Measurements from ENCODE around the gene DBX1. TPM values are rescaled to one million over a fixed set of nuclear protein-coding genes. Genes with fewer than 3 reads are reported as not detected.

The DBX1 gene
- total and polyA plus RNA-seq, 2 of the 13 experiments (the other 11 are each of a cell fraction or from before 2014, with no cell fraction given) = not detected

DNA sequence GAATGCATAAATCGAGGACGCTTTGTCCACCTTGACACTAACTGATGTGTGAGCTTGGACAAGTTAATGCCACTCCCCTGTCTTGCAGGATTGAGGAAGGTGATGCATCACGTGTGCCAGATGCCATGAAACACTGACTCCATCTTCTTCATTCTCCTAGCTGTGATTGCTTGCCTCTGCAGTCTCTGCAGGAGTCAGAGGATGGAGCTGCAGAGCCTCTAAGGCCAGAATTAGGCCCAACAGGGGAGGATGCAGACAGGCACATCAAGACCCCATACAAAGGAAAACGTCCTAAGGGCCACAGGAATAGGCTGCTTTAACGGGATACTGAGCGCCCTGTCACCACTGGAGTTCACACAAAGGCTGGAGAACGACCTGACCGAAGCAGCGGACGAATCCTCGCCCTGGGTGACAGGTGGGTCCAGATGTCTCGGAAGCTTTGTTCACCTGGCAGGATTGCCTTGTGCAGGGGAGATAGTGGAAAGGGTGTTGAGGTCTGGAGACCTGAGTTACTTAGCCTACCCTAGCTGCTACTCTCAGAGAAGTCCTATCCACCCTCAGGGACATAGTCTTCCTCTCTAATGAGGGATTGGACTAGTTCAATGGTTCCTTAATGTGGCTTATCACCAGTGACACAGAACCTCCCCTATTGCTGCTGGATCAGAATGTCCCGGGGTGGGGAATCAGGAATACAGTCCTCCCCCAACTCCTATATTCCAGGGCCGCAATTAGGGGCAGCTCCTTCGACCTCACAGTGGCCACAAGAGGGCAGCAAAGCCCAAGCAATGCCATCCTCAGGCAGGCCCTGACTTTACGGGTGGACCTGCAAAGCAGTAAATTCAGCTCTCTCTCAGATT is 32.4 kb downstream of the DBX1 start:
- in situ Hi-C loops (cut with HindIII; ENCODE audit: extremely low pct_ligation_motif_present, low pct_unique_long_range_greater_than_20kb) = loop anchor here (5.0 to 25.0 kb wide), 2 partner anchors 224 to 484 kb away; no protein-coding TSS in a partner anchor
- peak; percentile 50 for FAIRE-seq
- no TSS peak for BruUV-seq (replicated peaks)
- peak; percentile 64 for TF ChIP-seq XRCC5 (optimal IDR thresholded peaks at IDR 0.05; ENCODE audit: low read length)
- 0 out of 2 replicates have a peak, but pooled peaks have one; percentile 24 for TF ChIP-seq ZNF547 (CRISPR knock-in tag; IDR thresholded peaks at IDR 0.05)
- TF ChIP-seq RAD21 (CRISPR knock-in tag; IDR thresholded peaks at IDR 0.05) = peak; percentile 66
- no peak for TF ChIP-seq MED1 (CRISPR knock-in tag; IDR thresholded peaks at IDR 0.05)
- TF ChIP-seq, protein P1, sequence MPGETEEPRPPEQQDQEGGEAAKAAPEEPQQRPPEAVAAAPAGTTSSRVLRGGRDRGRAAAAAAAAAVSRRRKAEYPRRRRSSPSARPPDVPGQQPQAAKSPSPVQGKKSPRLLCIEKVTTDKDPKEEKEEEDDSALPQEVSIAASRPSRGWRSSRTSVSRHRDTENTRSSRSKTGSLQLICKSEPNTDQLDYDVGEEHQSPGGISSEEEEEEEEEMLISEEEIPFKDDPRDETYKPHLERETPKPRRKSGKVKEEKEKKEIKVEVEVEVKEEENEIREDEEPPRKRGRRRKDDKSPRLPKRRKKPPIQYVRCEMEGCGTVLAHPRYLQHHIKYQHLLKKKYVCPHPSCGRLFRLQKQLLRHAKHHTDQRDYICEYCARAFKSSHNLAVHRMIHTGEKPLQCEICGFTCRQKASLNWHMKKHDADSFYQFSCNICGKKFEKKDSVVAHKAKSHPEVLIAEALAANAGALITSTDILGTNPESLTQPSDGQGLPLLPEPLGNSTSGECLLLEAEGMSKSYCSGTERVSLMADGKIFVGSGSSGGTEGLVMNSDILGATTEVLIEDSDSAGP (CRISPR knock-in tag; IDR thresholded peaks at IDR 0.05; ENCODE audit: borderline replicate concordance) = 0 out of 2 replicates have a peak, but pooled peaks have one; percentile 15
- TF ChIP-seq, protein P2, sequence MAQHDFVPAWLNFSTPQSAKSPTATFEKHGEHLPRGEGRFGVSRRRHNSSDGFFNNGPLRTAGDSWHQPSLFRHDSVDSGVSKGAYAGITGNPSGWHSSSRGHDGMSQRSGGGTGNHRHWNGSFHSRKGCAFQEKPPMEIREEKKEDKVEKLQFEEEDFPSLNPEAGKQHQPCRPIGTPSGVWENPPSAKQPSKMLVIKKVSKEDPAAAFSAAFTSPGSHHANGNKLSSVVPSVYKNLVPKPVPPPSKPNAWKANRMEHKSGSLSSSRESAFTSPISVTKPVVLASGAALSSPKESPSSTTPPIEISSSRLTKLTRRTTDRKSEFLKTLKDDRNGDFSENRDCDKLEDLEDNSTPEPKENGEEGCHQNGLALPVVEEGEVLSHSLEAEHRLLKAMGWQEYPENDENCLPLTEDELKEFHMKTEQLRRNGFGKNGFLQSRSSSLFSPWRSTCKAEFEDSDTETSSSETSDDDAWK (CRISPR knock-in tag; IDR thresholded peaks at IDR 0.05) = no peak
- TF ChIP-seq ZFX (CRISPR knock-in tag; IDR thresholded peaks at IDR 0.05; ENCODE audit: low read depth) = peak; percentile 46; the same call in 1 of the 2 replicates
- peak; percentile 38 for TF ChIP-seq ZNF883 (CRISPR knock-in tag; IDR thresholded peaks at IDR 0.05; ENCODE audit: not compliant biosample characterization)
- peak; percentile 23; the same call in 1 of the 2 replicates for TF ChIP-seq ZFY (CRISPR knock-in tag; IDR thresholded peaks at IDR 0.05)
- TF ChIP-seq SMC3 (IDR thresholded peaks at IDR 0.05; ENCODE audit: low read length) = peak; percentile 58
- TF ChIP-seq, protein P3, sequence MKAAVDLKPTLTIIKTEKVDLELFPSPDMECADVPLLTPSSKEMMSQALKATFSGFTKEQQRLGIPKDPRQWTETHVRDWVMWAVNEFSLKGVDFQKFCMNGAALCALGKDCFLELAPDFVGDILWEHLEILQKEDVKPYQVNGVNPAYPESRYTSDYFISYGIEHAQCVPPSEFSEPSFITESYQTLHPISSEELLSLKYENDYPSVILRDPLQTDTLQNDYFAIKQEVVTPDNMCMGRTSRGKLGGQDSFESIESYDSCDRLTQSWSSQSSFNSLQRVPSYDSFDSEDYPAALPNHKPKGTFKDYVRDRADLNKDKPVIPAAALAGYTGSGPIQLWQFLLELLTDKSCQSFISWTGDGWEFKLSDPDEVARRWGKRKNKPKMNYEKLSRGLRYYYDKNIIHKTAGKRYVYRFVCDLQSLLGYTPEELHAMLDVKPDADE (CRISPR knock-in tag; IDR thresholded peaks at IDR 0.05) = no peak
- TF ChIP-seq, protein P4, sequence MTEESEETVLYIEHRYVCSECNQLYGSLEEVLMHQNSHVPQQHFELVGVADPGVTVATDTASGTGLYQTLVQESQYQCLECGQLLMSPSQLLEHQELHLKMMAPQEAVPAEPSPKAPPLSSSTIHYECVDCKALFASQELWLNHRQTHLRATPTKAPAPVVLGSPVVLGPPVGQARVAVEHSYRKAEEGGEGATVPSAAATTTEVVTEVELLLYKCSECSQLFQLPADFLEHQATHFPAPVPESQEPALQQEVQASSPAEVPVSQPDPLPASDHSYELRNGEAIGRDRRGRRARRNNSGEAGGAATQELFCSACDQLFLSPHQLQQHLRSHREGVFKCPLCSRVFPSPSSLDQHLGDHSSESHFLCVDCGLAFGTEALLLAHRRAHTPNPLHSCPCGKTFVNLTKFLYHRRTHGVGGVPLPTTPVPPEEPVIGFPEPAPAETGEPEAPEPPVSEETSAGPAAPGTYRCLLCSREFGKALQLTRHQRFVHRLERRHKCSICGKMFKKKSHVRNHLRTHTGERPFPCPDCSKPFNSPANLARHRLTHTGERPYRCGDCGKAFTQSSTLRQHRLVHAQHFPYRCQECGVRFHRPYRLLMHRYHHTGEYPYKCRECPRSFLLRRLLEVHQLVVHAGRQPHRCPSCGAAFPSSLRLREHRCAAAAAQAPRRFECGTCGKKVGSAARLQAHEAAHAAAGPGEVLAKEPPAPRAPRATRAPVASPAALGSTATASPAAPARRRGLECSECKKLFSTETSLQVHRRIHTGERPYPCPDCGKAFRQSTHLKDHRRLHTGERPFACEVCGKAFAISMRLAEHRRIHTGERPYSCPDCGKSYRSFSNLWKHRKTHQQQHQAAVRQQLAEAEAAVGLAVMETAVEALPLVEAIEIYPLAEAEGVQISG (CRISPR knock-in tag; IDR thresholded peaks at IDR 0.05) = 0 out of 2 replicates have a peak, but pooled peaks have one; percentile 20
- TF ChIP-seq STAG1 (CRISPR knock-in tag; IDR thresholded peaks at IDR 0.05) = peak; percentile 88
- TF ChIP-seq, protein P5, sequence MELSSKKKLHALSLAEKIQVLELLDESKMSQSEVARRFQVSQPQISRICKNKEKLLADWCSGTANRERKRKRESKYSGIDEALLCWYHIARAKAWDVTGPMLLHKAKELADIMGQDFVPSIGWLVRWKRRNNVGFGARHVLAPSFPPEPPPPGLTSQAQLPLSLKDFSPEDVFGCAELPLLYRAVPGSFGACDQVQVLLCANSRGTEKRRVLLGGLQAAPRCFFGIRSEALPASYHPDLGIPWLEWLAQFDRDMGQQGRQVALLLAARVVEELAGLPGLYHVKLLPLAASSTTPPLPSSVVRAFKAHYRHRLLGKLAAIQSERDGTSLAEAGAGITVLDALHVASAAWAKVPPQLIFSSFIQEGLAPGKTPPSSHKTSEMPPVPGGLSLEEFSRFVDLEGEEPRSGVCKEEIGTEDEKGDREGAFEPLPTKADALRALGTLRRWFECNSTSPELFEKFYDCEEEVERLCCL (CRISPR knock-in tag; IDR thresholded peaks at IDR 0.05; ENCODE audit: borderline replicate concordance) = no peak

More for the DNA sequence above, 32.4 kb downstream of the DBX1 start:
- Histone ChIP-seq H3K79me2 (ENCODE audit: insufficient read depth, low read length) (no peaks in the 10 kb centered on the region), H3K27ac (ENCODE audit: extremely low read length, insufficient read depth, low read length) (no peak overlapping the region), H3K9ac (ENCODE audit: insufficient read depth, low read depth, low read length) (no peak overlapping the region), H3K4me1 (ENCODE audit: insufficient read depth, low read length) (peaks cover 16% of the 10 kb centered on the region; the same call in 1 of the 2 replicates), H3K36me3 (replicated peaks in 1 of 2; ENCODE audit: control insufficient read depth in 1 of 2, insufficient read depth in 2 of 2, low read length in 2 of 2) (no peaks in the 10 kb centered on the region), H3K4me2 (ENCODE audit: low read depth, low read length) (no peak overlapping the region), H3K27me3 (ENCODE audit: control insufficient read depth in 1 of 2, insufficient read depth in 2 of 2, low read length in 2 of 2) (peaks cover 0 to 19% of the 10 kb centered on the region in 2 experiments; a peak in 2 of 5 replicates), H2AFZ (ENCODE audit: low read length) (no peak overlapping the region), H4K20me1 (ENCODE audit: insufficient read depth, low read length) (no peaks in the 10 kb centered on the region), H3K4me3 (replicated peaks in 1 of 3; ENCODE audit: insufficient read depth in 1 of 3, low read depth in 2 of 3, low read length in 3 of 3) (no peak overlapping the region), H3K9me3 (ENCODE audit: low read length) (no peaks in the 10 kb centered on the region)
- intact Hi-C loops (cut with micrococcal nuclease; ENCODE audit: unreplicated experiment) = loop anchor here (1.0 to 10.0 kb wide), 5 partner anchors 210 to 1384 kb away; no protein-coding TSS in a partner anchor
- DNase-seq (ENCODE audit: low spot score) (peak; percentile 52), ATAC-seq (peak; percentile 90)
- CTCF ChIA-PET (ENCODE audit: low intra/inter-chr PET ratio, low total read pairs) = interaction anchor here (0.7 to 1.5 kb wide), 4 partner anchors 190 to 483 kb away, joined by 3 to 17 read pairs (median 4); no protein-coding TSS in a partner anchor
- WGBS (ENCODE audit: low lambda C conversion rate) = 37% methylated on average over 15 of the region's 16 CpGs
- POLR2A ChIA-PET = no interaction called here

Data from HepG2 (cell line).